HEK293 (cell line): ENCODE data around the gene AP1B1.

Experiments
- CTCF ChIA-PET: fragments of 350-600 bp; formaldehyde crosslinking; extraction: SDS; loops from one replicate; lab custom pipeline; 2021; ENCODE audit warnings: antibody characterized with exemption; lab: Yijun Ruan, JAX
- POLR2A ChIA-PET: fragments of 300-600 bp; formaldehyde crosslinking; extraction: SDS; loops from one replicate; lab custom pipeline; 2020; ENCODE audit warnings: antibody characterized with exemption, inconsistent platforms; lab: Yijun Ruan, JAX
- H3K27ac ChIP-seq: fragments of 200-500 bp; sonication (Bioruptor generic); 2 replicates; pipeline ENCODE4 v1.5.1; 2014; ENCODE audit warnings: low read depth, low read length, control low read depth, inconsistent platforms; ENCODE audit errors: extremely low read depth
- H3K36me3 ChIP-seq, 2 experiments: fragments of 200-500 bp in 1 of 2; sonication (Bioruptor generic) in 1 of 2; 1 replicate in 1 of 2; 2 replicates in 1 of 2; pipeline ENCODE4 v1.5.1; 2014 to 2017; ENCODE audit warnings: inconsistent platforms in 2 of 2, low read length in 2 of 2; ENCODE audit not compliant: control insufficient read depth in 2 of 2, insufficient read depth in 1 of 2
- H3K4me1 ChIP-seq: fragments of 200-500 bp; sonication (Bioruptor generic); 2 replicates; pipeline ENCODE4 v1.5.1; 2014; ENCODE audit warnings: mild to moderate bottlenecking, low read length, inconsistent platforms; ENCODE audit not compliant: control insufficient read depth, insufficient read depth
- H3K4me3 ChIP-seq: 2 replicates; pipeline ENCODE4 v1.5.1; 2011; ENCODE audit warnings: low read depth, mild to moderate bottlenecking, control low read depth, low read length, moderate library complexity
- H3K9me3 ChIP-seq: fragments of 200-500 bp; sonication (Bioruptor generic); 2 replicates; pipeline ENCODE4 v1.5.1; 2014; ENCODE audit warnings: low read depth, low read length, inconsistent platforms; ENCODE audit not compliant: control insufficient read depth, insufficient read depth
- CTCF ChIP-seq: fragments of 450-650 bp; formaldehyde crosslinking; IDR thresholded peaks from 2 replicates; pipeline ENCODE4 v1.5.1; 2016; ENCODE audit warnings: missing biosample characterization, missing genetic modification characterization
- GLIS1 ChIP-seq: fragments of 450-650 bp; formaldehyde crosslinking; IDR thresholded peaks from 2 replicates; pipeline ENCODE4 v1.5.1; 2016; ENCODE audit warnings: missing biosample characterization, missing genetic modification characterization
- GLIS2 ChIP-seq: fragments of 450-650 bp; formaldehyde crosslinking; IDR thresholded peaks from 2 replicates; pipeline ENCODE4 v1.5.1; 2016; ENCODE audit warnings: missing biosample characterization, missing genetic modification characterization
- KLF1 ChIP-seq: fragments of 450-650 bp; formaldehyde crosslinking; IDR thresholded peaks from 2 replicates; pipeline ENCODE4 v1.5.1; 2016; ENCODE audit warnings: missing biosample characterization, missing genetic modification characterization
- PRDM2 ChIP-seq: fragments of 450-650 bp; formaldehyde crosslinking; IDR thresholded peaks from 2 replicates; pipeline ENCODE4 v1.5.1; 2016; ENCODE audit warnings: missing biosample characterization, missing genetic modification characterization, borderline replicate concordance
- REPIN1 ChIP-seq: fragments of 450-650 bp; formaldehyde crosslinking; IDR thresholded peaks from 2 replicates; pipeline ENCODE4 v1.5.1; 2017; ENCODE audit warnings: missing biosample characterization, missing genetic modification characterization, low read depth
- WT1 ChIP-seq: fragments of 450-650 bp; formaldehyde crosslinking; IDR thresholded peaks from 2 replicates; pipeline ENCODE4 v1.5.1; 2016; ENCODE audit warnings: missing biosample characterization, missing genetic modification characterization
- ZBTB26 ChIP-seq: fragments of 450-650 bp; formaldehyde crosslinking; optimal IDR thresholded peaks from 2 replicates; pipeline ENCODE3; 2016; ENCODE audit warnings: missing biosample characterization, mild to moderate bottlenecking, missing genetic modification characterization
- ZBTB49 ChIP-seq: fragments of 450-650 bp; formaldehyde crosslinking; IDR thresholded peaks from 2 replicates; pipeline ENCODE4 v1.5.1; 2016; ENCODE audit warnings: missing biosample characterization, missing genetic modification characterization, low read depth
- ZNF155 ChIP-seq: fragments of 450-650 bp; formaldehyde crosslinking; IDR thresholded peaks from 2 replicates; pipeline ENCODE4 v1.5.1; 2016; ENCODE audit warnings: missing biosample characterization, missing genetic modification characterization
- ZNF248 ChIP-seq: fragments of 450-650 bp; formaldehyde crosslinking; IDR thresholded peaks from 2 replicates; pipeline ENCODE4 v1.5.1; 2017; ENCODE audit warnings: missing biosample characterization, missing genetic modification characterization
- ZNF274 ChIP-seq, 2 experiments: fragments of 200-500 bp in 1 of 2; fragments of 450-650 bp in 1 of 2; sonication (Bioruptor generic) in 1 of 2; formaldehyde crosslinking in 1 of 2; IDR thresholded peaks; 2 replicates each; pipeline versions ENCODE4 v1.5.1 to v1.6.1; 2014 to 2016; ENCODE audit warnings: borderline replicate concordance in 1 of 2, inconsistent platforms in 1 of 2, low read length in 1 of 2, missing biosample characterization in 1 of 2, missing genetic modification characterization in 1 of 2
- ZNF549 ChIP-seq: fragments of 450-650 bp; IDR thresholded peaks from 2 replicates; pipeline ENCODE4 v1.5.1; 2018; ENCODE audit warnings: missing biosample characterization, missing genetic modification characterization, mild to moderate bottlenecking, inconsistent platforms, moderate library complexity
- ZNF645 ChIP-seq: fragments of 450-650 bp; formaldehyde crosslinking; IDR thresholded peaks from 2 replicates; pipeline ENCODE4; 2016; ENCODE audit warnings: missing biosample characterization, missing genetic modification characterization
- ZNF768 ChIP-seq: fragments of 450-650 bp; formaldehyde crosslinking; IDR thresholded peaks from 2 replicates; pipeline ENCODE4 v1.5.1; 2018; ENCODE audit warnings: missing biosample characterization, mild to moderate bottlenecking, missing genetic modification characterization
- ZNF843 ChIP-seq: fragments of 450-650 bp; formaldehyde crosslinking; IDR thresholded peaks from 2 replicates; pipeline ENCODE4 v1.5.1; 2016; ENCODE audit warnings: missing biosample characterization, missing genetic modification characterization

Gene AP1B1

GRCh38 chr22:29433856-29434255, 45.5 kb upstream of the AP1B1 start (continued):
- TF ChIP-seq PRDM2 (tag by site-specific recombination) (no peak), ZNF843 (tag by site-specific recombination) (no peak), GLIS2 (tag by site-specific recombination) (no peak), ZBTB26 (tag by site-specific recombination) (no peak), ZNF549 (tag by site-specific recombination) (no peak), WT1 (tag by site-specific recombination) (no peak)

- POLR2A ChIA-PET = interaction anchor here (0.6 to 1.3 kb wide), 2 partner anchors 12 to 54 kb away, joined by 4 to 5 read pairs; no protein-coding TSS in a partner anchor
- TF ChIP-seq ZNF645 (tag by site-specific recombination) (no peak), ZNF155 (tag by site-specific recombination) (no peak), KLF1 (tag by site-specific recombination) (no peak), ZNF248 (tag by site-specific recombination) (no peak), ZNF768 (tag by site-specific recombination) (no peak), ZBTB49 (tag by site-specific recombination) (no peak), GLIS1 (no peak), CTCF (tag by site-specific recombination) (no peak), REPIN1 (no peak), ZNF274 (IDR thresholded peaks at IDR 0.05; ENCODE audit: low read length) (no peak), ZNF274 (tag by site-specific recombination; IDR thresholded peaks at IDR 0.05; ENCODE audit: borderline replicate concordance) (no peak)
- Histone ChIP-seq H3K36me3 (no peaks in the 10 kb centered on the region), H3K4me1 (no peaks in the 10 kb centered on the region), H3K4me3 (no peak overlapping the region), H3K9me3 (no peaks in the 10 kb centered on the region), H3K27ac (no peak overlapping the region)
- CTCF ChIA-PET = interaction anchor here (1.0 to 3.7 kb wide), 3 partner anchors 19 to 38 kb away, joined by 3 to 16 read pairs (median 4); no protein-coding TSS in a partner anchor
These were observed 43.6 kb upstream of the AP1B1 start for GRCh38 chr22:29431986-29432385.
